ENCODE measurements around the gene SDHD. TPM values are rescaled to one million over a fixed set of nuclear protein-coding genes. Genes with fewer than 3 reads are reported as not detected.
"Not testable (repeated sequence)": the region's sequence is repeated elsewhere in the genome, so short reads cannot be mapped to it uniquely, and the experiment has no call there.

The SDHD gene
- 81.1 and 86.7 TPM in 2 replicates for total RNA-seq

DNA sequence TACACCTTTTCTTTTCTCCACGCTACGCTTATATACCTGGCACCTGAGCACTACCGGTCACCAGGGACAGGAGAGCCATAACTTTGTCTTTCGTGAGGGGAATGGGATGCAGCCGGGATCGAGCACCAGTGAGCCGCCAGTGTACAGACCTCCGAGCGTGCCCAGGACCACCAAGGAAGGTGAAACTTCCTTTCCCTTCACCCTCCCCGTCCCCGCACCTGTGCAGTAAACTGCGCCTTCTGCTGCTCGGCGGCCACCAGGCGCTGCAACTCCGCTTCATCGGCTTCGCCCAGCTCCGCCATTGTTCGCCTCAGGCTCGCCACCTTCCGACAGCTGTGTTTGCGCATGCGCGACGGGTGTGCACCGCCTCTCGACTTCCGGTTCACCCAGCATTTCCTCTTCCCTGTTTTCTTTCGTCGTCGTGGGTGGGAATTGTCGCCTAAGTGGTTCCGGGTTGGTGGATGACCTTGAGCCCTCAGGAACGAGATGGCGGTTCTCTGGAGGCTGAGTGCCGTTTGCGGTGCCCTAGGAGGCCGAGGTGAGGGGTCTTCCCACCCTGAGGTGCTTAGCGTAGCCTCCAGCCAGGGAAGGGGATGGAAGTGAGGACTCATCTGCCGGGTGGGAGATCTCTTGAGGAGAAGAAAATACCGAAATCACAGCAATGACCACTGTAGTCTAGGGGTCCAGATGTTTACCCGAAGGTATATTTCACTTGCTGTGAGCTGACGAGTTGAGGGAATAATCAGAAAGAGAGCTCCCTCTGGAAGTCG, at the start of gene SDHD, which contains the start of gene TIMM8B:
Gene SDHD, plus strand, starts transcription at position 452 of the 770 bp plus-strand sequence. Its CDS starts 35 bp downstream, at position 487.
Gene TIMM8B, minus strand, starts transcription at position 335 of the 770 bp plus-strand sequence. Its CDS starts 33 bp downstream, at position 302.
- intact Hi-C loops (cut with micrococcal nuclease), result loop anchor here (1.0 to 5.0 kb wide), 5 partner anchors 12 to 319 kb away; partner anchors contain the start of genes CFAP68, DLAT, FDXACB1 and NKAPD1

DNA sequence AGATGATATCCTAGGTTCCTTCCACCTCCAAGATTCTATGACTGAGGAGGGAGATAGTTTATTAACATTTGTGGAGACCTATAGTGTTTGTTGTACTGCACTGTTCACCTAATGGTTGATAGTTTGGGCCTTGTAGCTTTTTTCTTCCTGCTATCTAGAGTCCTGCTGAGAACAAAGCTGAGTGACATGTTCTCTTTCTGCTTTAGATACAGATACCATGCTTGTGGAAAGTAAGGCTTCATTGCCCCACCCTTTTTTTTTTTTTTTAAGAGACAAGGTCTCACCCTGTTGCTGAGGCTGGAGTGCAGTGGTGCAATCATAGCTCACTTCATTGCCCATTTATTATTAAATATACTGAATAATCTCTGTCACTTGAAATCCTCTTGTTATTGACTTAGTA, 49.1 kb upstream of the SDHD start:
- intact Hi-C loops (cut with micrococcal nuclease), result no loop called here

DNA sequence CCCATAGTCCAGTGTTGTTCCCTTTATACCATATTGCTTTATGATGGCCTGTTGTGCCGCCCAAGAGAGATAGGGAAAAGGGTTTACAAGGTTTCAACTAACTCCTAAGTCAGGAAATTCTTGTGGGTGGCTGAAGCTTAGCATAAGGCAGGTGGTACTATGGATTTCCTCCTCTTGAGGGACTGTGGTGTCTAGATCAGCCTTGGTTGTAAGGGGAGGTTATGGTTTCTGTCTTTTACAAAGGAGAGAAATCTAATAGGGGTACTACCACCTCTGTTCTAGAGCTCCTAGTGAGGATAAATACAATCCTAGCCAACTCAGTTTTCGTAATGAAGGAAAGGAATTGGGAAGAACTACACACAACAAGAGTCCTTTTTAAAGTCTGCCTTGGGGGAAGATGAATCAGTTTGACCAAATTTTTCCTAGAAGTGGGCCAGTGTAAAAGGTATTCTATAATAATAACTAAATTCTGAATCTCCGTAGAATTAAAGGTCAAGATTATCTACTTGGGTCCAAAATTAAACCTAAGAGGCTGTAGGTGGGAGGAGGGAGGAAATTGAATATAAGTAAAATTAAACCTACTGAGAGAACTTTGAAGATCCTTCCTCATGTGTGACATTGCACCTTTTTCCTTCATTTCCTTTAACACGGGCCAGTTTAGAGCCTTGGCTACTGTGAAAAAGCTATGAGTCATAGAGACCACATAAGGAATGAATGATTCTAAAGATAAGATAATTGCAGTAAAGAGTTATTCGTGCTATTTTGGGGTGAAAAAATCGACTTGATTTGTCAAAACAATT, 44.3 kb upstream of the SDHD start:
- intact Hi-C loops (cut with micrococcal nuclease), result no loop called here

DNA sequence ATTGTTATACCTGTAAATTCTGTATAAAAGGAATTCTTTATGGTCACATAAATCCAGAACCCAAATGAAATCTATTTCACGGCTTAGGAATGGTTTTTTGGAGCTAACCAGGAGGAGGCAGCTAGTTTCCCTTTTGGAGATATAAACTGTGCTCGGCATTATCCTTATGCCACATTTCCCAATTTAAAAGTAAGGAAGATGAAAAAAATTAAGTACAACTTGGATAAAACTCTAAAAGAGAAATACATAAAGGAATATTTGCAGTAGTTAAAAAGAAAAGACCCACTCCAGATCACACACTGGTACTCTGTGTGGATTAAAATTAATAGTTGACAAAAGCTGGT, 43.7 kb upstream of the SDHD start:
- intact Hi-C loops (cut with micrococcal nuclease), result no loop called here

DNA sequence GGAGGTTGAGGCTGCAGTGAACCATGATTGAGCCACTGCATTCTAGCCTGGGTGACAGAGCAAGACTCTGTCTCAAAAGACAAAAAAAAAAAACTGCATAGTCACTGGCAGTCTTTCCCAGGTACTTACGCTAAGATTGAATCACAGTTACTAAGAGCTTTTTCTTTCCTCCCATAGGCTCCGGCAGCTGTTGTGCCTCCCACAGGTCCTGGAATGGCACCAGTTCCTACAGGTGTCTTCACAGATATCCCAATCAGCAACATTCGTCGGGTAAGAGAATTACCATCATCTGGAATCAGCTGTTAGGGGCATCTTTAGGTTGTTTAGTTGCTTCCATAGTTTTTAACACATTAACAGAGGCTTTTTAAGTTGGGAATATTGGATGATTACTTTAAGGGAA, 41.7 kb upstream of the SDHD start:
- intact Hi-C loops (cut with micrococcal nuclease), result no loop called here

DNA sequence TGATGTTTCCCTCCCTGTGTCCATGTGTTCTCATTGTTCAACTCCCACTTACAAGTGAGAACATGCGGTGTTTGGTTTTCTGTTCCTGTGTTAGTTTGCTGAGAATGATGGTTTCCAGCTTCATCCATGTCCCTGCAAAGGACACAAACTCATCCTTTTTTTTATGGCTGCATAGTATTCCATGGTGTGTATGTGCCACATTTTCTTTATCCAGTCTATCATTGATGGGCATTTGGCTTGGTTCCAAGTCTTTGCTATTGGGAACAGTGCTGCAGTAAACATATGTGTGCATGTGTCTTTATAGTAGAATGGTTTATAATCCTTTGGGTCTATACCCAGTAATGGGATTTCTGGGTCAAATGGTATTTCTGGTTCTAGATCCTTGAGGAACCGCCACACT, 40.0 kb upstream of the SDHD start:
- intact Hi-C loops (cut with micrococcal nuclease), result not testable (repeated sequence)

DNA sequence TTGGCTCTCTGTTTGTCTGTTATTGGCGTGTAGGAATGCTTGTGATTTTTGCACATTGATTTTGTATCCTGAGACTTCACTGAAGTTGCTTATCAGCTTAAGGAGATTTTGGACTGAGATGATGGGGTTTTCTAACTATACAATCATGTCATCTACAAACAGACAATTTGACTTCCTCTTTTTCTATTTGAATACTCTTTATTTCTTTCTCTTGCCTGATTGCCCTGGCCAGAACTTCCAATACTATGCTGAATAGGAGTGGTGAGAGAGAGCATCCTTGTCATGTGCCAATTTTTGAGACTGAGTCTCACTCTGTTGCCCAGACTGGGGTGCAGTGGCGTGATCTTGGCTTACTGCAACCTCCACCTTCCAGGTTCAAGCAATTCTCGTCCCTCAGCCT, 38.4 kb upstream of the SDHD start:
- intact Hi-C loops (cut with micrococcal nuclease), result not testable (repeated sequence)

DNA sequence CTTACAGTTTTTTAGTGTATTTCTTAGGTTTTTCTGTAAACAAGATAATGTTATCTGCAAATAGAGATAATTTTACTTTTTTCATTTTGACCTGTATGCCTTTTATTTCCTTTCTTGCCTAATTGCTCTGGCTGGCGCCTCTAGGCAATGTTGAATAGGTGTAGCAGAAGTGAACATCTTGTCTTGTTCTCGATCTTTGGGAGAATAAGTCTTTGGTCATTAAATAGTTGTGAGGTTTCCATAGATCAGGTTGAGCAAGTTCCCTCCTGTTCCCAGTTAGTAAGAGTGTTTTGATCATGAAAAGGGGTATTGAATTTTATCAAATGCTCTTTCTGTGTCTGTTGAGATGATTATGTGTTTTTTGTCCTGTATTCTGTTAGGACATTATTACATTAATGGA, 36.9 kb upstream of the SDHD start:
- intact Hi-C loops (cut with micrococcal nuclease), result no loop called here

DNA sequence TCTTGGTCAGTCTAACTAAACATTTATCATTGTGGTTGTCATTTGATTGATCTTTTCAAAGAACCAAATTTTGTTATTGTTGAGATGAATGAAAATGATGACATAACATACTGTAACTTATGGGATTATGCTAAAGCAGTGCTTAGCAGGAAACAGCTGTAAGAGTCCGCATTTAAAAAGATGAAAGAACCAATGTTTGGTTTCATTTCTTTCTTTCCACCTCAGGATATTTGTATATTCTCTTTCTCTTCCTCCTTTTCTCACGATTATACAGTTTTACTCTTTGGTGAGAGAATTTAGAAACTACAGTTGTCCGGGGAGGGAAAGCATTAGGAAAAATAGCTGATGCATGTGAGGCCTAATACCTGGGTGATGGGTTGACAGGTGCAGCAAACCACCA, 36.0 kb upstream of the SDHD start:
- intact Hi-C loops (cut with micrococcal nuclease), result no loop called here

DNA sequence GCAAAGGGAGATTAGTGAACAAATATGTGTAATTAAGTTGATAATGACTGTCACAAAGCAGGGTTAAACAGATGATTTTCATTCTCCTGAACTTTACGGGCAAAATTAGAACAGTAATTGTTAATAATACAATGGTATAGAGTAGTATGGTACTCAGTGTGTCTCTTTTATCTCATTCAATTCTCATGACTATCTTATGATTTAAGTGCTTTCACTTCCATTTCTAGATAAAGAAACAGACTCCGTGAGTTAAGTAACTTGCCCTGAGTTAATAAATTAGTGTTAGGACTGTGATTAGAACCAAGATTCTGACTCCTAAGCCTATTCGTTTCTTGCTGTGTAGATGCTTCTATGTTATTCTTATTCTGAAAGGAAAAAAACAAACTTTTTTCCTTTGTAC, 34.9 kb upstream of the SDHD start:
- intact Hi-C loops (cut with micrococcal nuclease), result no loop called here

DNA sequence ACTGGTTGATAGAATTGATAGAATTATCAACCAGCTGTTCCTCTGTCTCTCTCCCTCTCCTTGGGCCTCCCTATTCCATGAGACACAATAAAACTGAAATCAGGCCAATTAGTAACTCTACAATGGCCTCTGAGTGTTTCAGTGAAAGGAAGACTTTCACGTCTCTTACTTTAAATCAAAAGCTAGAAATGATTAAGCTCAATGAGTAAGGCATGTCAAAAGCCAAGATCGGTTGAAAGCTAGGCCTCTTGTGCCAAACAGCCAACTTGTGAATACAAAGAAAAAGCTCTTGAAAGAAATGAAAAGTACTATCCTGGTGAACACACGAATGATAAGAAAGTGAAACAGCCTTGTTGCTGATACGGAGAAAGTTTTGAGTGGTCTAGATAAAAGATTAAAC, 29.5 kb upstream of the SDHD start:
- intact Hi-C loops (cut with micrococcal nuclease), result loop anchor here (2.0 to 5.0 kb wide), 2 partner anchors 14 to 35 kb away; no protein-coding TSS in a partner anchor

DNA sequence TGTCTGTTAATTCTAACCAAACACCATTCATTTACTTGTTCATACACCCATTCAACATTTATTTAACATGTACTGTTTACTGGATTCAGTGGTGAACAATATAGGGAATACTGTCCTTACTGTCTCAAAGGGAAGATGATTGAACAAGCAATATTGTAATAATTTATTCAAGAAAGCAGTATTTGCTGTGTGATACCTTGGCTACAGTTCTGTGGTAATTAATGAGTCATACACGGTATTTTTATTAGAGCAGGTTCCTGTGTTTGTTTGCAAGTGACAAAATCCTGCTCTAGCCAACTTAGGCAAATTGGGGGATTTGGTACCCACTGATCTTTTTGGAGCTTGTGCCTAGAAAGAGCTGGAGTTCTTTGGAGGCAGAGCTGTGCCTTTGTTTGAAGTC, 28.6 kb upstream of the SDHD start:
- intact Hi-C loops (cut with micrococcal nuclease), result loop anchor here (5.0 kb wide), 1 partner anchor 36 kb away; no protein-coding TSS in a partner anchor

DNA sequence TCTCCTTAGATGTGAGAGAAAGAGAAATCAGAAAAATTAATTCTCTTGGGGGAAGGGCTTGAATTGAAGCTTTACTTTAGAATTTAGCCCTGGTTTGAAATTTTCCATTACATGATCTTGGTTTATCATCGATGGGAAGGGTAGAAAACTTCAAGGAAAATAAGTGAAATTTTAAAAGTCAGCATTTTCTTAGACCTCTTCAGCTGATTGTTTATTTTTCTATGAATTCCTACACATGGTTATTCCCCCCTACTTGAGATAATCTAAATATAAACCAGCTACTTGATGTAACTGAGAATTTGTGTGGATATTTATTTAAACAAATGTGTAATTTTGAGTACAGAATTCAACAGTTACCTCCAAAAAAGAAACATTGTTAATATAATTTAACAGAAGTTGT, 23.8 kb upstream of the SDHD start:
- intact Hi-C loops (cut with micrococcal nuclease), result no loop called here

DNA sequence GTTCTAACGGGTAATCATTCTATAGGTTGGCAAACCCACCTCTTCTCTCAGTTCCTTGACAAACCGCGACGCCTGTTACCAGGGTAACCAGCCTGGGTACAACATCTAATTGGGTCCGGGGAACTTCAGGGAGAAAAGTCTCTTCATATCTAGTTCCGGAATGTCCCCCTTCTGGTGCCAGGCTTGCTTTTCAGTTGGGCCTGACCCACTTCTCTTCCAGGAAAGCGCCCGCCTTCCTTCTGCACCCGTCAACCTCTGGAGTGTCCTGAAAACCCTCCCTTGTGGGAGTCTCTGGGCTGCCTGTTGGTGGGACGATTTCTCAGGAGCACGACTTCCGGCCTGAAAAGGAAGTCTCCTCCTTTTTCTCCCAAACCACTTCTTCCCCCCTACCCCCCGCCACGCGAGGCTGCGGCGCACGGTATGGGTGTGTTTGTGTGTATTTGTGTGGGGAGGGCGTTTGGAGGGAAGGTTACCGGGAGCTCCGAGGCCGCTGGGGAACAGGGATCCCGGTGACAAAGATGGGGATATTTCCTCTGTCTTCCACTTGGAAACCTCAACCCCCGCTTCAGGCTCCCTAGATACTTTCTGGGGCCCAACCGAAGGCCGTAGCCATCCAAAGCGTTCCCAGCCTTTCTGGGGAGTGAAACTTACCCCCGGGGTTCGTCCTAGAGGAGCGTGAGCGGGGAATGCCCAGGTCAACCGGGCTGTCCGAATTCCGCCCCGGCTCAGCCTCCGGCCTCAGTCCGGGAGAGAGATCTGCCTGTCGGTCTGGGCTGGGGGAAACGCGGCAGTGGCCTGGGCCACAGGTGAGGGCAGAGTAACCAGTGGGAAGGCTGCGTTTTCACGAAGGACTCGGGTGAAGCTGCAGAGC, 12.5 kb upstream of the SDHD start, which contains the start of the genes NKAPD1 and PIH1D2:
Gene NKAPD1, plus strand, starts transcription at position 359 of the 871 bp plus-strand sequence. CDS start 1,276 bp downstream, outside the sequence.
Gene PIH1D2, minus strand, starts transcription at position 77 of the 871 bp plus-strand sequence. CDS start 843 bp downstream, outside the sequence.
- intact Hi-C loops (cut with micrococcal nuclease), result loop anchor here (1.0 to 10.0 kb wide), 6 partner anchors 12 to 469 kb away; partner anchors contain the start of genes CFAP68, DLAT, FDXACB1 and SDHD

DNA sequence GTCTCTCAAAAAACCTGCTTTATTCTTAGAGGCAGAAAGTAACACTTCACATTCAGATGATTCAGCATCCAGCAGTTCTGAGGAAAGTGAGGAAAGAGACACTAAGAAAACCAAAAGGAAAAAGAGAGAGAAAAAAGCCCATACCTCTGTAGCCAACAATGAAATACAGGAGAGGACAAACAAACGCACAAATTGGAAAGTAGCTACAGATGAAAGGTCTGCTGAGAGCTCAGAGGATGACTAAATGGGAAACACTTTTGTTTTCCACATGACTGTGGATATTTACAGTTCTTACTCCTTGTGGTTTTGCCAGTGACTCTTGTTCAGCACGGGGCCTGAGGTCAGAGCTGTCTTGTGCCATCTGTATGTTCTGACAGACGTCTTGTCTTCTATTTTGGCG, 3.9 kb upstream of the SDHD start:
- intact Hi-C loops (cut with micrococcal nuclease), result no loop called here

DNA sequence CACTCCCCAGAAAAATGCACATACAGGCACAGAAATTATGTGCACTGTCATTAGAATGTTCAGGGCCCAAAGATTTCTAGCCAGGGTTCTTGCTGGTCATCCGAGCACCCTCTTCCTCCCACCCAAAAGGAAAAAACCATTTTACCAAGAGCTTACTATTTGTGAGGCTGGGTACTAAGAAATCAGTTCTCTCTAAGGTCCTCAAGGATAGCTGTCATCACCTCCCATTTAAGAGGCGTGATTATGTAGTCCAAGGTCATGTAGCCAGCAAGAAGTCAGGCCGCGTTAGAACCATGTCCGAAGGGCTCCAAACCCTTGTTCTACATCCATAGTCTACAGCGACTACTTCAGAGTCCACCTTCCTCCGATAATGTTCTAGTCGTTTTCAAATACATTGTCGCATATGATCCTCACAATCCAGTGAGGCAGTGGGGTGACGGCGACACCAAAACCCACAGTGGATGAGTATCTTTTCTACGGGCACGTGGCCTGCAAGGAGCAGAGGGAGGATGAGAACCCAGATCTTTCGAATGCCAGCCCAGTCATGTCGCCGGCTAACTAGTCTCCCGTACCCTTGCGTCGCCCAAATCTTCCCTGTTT, 751 bp upstream of the SDHD start:
- intact Hi-C loops (cut with micrococcal nuclease), result loop anchor here (1.0 to 5.0 kb wide), 5 partner anchors 12 to 319 kb away; partner anchors contain the start of genes CFAP68, DLAT, FDXACB1 and NKAPD1

DNA sequence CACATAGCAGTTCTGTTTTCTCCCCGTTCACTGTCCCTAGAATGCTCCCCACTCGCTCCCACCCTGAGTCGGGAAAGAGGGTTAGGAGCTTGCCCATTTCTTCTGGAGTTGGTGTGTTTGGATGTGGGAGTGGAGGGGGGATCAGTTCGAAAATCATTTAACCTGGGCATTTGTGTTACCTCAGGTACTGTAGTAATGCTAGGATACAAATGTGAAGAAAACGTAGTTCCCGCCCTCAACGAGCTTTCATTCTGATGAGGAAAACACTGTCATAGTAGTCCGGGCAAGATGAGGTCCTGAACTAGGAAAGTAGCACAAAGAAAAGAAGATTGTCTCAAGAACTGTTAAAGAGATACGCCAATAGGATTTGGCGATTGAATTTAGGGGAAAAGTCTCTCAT, 539 bp downstream of the SDHD start:
- intact Hi-C loops (cut with micrococcal nuclease), result loop anchor here (5.0 kb wide), 1 partner anchor 320 kb away; the partner anchor contains the start of gene PPP2R1B

DNA sequence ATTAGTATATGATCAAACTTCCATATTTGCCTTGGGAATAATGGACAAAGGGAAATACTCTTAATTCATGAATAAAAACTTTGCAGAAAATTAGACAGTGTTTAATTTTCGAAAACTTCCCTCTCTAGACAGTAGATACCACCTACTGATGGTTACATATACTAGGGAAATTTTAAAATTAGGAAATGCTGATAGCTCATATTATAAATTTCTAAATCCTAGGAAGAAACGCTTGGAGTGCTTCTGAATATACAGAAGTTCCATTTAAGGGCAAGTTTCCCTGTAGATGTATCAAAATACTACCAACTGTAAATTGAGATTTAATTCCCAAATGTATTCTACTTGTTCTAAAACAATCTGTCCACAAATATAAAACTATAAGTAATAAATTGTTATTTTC, 8.6 kb downstream of the SDHD start:
- intact Hi-C loops (cut with micrococcal nuclease), result not testable (repeated sequence)

DNA sequence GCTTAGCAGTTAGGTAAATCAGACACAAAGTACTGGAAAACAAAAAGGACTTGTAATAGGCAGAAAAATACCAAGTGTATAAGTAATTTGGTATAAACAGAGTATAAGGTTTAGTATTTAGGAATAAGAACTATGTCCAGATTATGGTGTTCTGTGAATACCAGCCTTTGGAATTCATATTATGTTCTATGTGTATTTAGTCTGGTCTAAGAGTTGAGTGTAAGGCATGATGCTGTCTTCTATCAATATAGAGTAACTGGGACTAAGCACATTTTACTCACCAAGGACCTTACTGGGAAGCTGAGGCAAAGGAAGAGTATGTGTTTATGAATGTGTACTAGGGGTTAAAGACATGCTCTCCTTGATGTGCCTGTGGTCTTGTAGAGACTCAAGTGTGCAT, 9.5 kb downstream of the SDHD start:
- intact Hi-C loops (cut with micrococcal nuclease), result no loop called here
